GM12875 (cell line): ENCODE data around the gene TIMM44.

Experiments used
- H3K4me3 ChIP-seq: one replicate; pipeline ENCODE4 v1.5.1; 2011; ENCODE audit warnings: low read depth, low read length, control low read depth
- TF ChIP-seq, protein P1 (sequence below): IDR thresholded peaks from 2 replicates; pipeline ENCODE4 v1.5.1; 2011; ENCODE audit warnings: low read depth, mild to moderate bottlenecking, control low read depth, inconsistent platforms, low read length, moderate library complexity, borderline replicate concordance; ENCODE audit not compliant: insufficient read depth

The TIMM44 gene

DNA sequence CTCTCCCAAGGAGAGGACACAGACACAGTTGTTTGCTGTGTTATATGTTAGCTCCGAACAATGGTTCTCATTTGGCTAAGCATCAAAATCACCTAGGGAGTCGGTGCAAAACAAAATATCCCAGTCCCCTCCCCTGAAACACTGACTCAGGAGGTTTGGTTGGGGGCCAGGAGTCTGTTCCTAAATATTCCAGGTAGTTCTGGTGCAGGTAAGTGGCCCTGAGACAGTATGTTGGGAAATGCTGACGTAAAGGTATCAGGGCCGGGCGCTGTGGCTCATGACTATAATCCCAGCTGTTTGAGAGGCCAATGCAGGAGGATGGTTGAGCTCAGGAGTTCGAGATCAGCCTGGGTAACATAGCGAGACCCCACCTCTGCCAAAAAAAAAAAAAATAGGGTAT, 42.1 kb downstream of the TIMM44 start:
- TF ChIP-seq, protein P1, sequence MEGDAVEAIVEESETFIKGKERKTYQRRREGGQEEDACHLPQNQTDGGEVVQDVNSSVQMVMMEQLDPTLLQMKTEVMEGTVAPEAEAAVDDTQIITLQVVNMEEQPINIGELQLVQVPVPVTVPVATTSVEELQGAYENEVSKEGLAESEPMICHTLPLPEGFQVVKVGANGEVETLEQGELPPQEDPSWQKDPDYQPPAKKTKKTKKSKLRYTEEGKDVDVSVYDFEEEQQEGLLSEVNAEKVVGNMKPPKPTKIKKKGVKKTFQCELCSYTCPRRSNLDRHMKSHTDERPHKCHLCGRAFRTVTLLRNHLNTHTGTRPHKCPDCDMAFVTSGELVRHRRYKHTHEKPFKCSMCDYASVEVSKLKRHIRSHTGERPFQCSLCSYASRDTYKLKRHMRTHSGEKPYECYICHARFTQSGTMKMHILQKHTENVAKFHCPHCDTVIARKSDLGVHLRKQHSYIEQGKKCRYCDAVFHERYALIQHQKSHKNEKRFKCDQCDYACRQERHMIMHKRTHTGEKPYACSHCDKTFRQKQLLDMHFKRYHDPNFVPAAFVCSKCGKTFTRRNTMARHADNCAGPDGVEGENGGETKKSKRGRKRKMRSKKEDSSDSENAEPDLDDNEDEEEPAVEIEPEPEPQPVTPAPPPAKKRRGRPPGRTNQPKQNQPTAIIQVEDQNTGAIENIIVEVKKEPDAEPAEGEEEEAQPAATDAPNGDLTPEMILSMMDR, result no peak

DNA sequence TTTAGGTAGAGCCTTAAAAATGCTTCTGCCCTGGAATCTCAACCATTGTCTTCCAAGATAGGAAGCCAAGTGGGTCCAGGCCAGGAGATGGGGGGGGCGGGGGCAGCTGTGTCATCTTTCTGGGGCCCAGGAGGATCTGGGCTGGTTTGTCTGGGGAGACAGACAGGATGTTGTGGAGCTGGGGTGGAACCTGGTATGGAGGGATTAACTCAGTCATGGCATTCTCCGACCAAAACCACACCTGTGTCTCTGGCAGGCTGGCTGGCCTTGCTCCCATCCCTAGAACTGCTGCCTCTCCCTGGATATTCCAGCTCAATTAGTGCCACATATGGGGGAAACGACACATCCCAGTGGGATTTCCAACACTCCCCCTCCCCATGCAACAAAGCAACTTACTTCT, 42.5 kb downstream of the TIMM44 start:
- no peak overlapping the region for H3K4me3 ChIP-seq
- TF ChIP-seq, protein P1, result no peak

More for the DNA sequence above, 42.1 kb downstream of the TIMM44 start:
- no peak overlapping the region for H3K4me3 ChIP-seq

DNA sequence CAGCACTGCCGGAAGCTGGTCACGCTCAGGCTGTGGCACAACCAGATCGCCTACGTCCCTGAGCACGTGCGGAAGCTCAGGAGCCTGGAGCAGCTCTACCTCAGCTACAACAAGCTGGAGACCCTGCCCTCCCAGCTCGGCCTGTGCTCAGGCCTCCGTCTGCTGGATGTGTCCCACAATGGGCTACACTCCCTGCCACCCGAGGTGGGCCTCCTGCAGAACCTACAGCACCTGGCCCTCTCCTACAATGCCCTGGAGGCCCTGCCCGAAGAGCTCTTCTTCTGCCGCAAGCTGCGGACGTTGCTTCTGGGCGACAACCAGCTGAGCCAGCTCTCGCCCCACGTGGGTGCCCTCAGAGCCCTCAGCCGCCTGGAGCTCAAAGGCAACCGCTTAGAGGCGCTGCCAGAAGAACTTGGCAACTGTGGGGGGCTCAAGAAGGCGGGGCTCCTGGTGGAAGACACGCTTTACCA, 43.0 kb downstream of the TIMM44 start:
- no peak overlapping the region for H3K4me3 ChIP-seq
- TF ChIP-seq, protein P1, result no peak

DNA sequence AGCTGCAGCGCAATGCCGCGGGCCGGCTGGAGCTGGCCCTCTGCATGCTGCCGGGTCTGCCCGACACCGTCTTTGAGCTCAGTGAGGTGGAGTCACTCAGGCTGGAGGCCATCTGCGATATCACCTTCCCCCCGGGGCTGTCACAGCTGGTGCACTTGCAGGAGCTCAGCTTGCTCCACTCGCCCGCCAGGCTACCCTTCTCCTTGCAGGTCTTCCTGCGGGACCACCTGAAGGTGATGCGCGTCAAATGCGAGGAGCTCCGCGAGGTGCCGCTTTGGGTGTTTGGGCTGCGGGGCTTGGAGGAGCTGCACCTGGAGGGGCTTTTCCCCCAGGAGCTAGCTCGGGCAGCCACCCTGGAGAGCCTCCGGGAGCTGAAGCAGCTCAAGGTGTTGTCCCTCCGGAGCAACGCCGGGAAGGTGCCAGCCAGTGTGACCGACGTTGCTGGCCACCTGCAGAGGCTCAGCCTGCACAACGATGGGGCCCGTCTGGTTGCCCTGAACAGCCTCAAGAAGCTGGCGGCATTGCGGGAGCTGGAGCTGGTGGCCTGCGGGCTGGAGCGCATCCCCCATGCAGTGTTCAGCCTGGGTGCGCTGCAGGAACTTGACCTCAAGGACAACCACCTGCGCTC, 43.6 kb downstream of the TIMM44 start:
- TF ChIP-seq, protein P1, result no peak

DNA sequence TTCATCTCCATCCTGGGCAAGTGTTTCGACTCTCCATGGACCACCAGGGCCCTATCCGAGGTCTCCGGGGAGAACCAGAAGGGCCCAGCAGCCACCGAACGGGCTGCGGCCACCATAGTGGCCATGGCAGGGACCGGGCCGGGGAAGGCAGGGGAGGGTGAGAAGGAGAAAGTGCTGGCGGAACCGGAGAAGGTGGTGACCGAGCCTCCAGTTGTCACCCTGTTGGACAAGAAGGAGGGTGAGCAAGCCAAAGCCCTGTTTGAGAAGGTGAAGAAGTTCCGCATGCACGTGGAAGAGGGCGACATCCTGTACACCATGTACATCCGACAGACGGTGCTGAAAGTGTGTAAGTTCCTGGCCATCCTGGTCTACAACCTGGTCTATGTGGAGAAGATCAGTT, 44.5 kb downstream of the TIMM44 start:
- no peak overlapping the region for H3K4me3 ChIP-seq
- TF ChIP-seq, protein P1, result no peak

More for the DNA sequence above, 43.6 kb downstream of the TIMM44 start:
- H3K4me3 ChIP-seq, result no peak overlapping the region

DNA sequence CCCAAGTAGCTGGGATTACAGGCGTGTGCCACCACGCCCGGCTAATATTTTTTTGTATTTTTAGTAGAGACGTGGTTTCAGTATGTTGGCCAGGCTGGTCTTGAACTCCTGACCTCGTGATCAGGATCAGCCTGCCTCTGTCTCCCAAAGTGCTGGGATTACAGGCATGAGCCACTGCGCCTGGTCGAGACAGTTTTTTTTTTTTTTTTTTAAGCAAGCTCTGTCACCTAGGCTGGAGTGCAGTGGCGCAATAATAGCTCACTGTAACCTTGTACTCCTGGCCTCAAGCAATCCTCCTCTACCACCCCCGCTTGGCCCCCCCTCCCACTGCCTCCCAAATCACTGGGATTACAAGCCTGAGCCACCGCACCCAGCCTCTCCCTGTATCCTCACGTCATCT, 46.2 kb downstream of the TIMM44 start:
- no peak overlapping the region for H3K4me3 ChIP-seq
- TF ChIP-seq, protein P1, result no peak

DNA sequence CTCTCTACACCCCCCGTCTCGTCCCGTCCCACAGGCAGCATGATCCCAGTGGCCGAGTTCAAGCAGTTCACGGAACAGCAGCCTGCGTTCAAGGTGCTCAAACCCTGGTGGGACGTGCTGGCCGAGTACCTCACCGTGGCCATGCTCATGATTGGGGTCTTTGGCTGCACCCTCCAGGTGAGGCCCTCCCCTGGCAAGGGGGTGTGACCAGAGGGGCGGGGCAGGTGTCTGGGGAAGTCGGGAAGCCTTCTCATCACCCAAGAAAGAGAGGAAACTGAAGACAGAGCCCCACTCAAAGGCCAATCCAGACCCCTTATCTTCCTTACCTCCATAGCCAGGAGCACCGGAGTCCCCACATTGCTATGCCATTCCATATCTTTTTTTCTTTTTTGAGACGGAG, 47.9 kb downstream of the TIMM44 start:
- H3K4me3 ChIP-seq, result no peak overlapping the region
- TF ChIP-seq, protein P1, result no peak
